Muscle of leg (tissue), 11 donors: Measurements from ENCODE around the gene UBXN4. TPM values are rescaled to one million over a fixed set of nuclear protein-coding genes. Genes with fewer than 3 reads are reported as not detected.
"Not testable (repeated sequence)": the region's sequence is repeated elsewhere in the genome, so short reads cannot be mapped to it uniquely, and the experiment has no call there.

Experiments
- DNase-seq: peaks from one replicate; pipeline ENCODE4 v3.0.0; 2013
- H3K27ac ChIP-seq: one replicate; pipeline ENCODE4 v1.5.1; 2013; ENCODE audit warnings: mild to moderate bottlenecking, low read length, control low read depth
- H3K27me3 ChIP-seq: one replicate; pipeline ENCODE4 v1.6.1; 2013; ENCODE audit warnings: low read length; ENCODE audit not compliant: control insufficient read depth, insufficient read depth
- H3K36me3 ChIP-seq: one replicate; pipeline ENCODE4 v1.6.1; 2013; ENCODE audit warnings: low read length; ENCODE audit not compliant: control insufficient read depth, insufficient read depth
- H3K4me1 ChIP-seq: one replicate; pipeline ENCODE4 v1.6.1; 2013; ENCODE audit warnings: low read length; ENCODE audit not compliant: control insufficient read depth, insufficient read depth
- H3K4me3 ChIP-seq: one replicate; pipeline ENCODE4 v1.5.1; 2013; ENCODE audit warnings: low read length, control low read depth
- H3K9me3 ChIP-seq: replicated peaks from 2 replicates; pipeline ENCODE4 v1.6.1; 2013; ENCODE audit warnings: low read depth, low read length; ENCODE audit not compliant: control insufficient read depth
- WGBS: methylation state at CpG from one replicate; pipeline ENCODE4 v1.1.5; 2013; ENCODE audit warnings: missing lambda C conversion rate; ENCODE audit not compliant: insufficient coverage; 5-methylcytosine and 5-hydroxymethylcytosine counted together
- polyA plus RNA-seq, 8 donors: library from polyadenylated mRNA; unstranded; fragments of 120-200 nt; gene quantifications; one replicate each; pipeline versions ENCODE4 v1.2.1 to v1.2.3, GENCODE V29; 2013; ENCODE audit warnings: inconsistent platforms in 1 of 8, low replicate concordance in 1 of 8; ENCODE audit not compliant: insufficient read length in 8 of 8, insufficient read depth in 1 of 8
- total RNA-seq: library from RNA; stranded (reverse); fragments of 120-200 nt; gene quantifications from one replicate; pipeline ENCODE4 v1.2.4, GENCODE V29; 2013

UBXN4 gene
- total and polyA plus RNA-seq, 9 donors, result 41.8 to 81.8 (median 67.0) TPM

- 86% methylated on average over 3 of the region's 5 CpGs for WGBS
- Histone ChIP-seq H3K9me3 (no peaks in the 10 kb centered on the region), H3K27ac (no peak overlapping the region), H3K36me3 (peaks cover 25% of the 10 kb centered on the region), H3K4me3 (no peak overlapping the region), H3K4me1 (no peaks in the 10 kb centered on the region), H3K27me3 (no peaks in the 10 kb centered on the region)
- no peak for DNase-seq
Observed at GRCh38 chr2:135786823-135787222, 45.2 kb downstream of the UBXN4 start.

GRCh38 chr2:135790423-135790822, 48.8 kb downstream of the UBXN4 start:
- Histone ChIP-seq H3K27ac (no peak overlapping the region), H3K27me3 (no peaks in the 10 kb centered on the region), H3K36me3 (peaks cover 9% of the 10 kb centered on the region), H3K9me3 (no peaks in the 10 kb centered on the region), H3K4me3 (no peak overlapping the region), H3K4me1 (no peaks in the 10 kb centered on the region)
- no peak for DNase-seq
- WGBS, result 96% methylated on average over 7 of the region's 10 CpGs

DNA sequence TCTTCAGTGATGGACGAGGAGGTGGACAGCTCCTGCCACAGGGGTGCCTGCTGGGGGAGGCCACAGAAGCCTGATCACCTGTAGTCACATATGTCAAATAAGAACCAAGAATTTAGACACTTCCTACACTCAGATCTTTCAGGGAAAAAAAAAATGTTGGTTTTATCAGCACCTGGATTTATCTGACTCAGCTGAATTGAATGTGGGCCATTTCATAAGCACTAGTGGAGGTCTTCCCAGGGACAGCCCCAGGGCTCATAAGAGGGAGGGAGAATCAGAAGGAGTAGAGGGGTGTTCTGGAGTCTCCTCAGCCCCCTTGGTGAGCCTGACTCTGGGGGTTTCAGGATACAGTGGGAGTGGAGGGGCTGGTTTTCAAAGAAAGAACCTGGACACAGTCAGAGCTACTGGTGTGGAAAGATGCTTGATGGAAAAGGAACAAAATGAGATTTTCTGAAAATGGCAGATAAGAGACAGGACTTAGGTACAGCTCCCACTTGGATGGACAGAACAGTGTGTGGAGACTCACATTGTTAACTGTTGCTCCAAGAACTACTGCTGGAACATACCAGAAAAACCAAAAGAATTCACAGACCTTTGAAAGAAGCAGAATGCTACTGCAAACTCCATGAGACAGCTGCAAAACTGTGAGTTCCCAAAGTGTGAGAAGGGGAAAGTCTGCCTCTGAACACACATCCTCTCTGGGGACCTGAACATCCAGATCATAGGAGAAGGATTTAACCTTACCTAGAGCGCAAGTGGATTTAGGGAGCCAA, 49.9 kb downstream of the UBXN4 start:
- no peaks in the 10 kb centered on the region for H3K9me3 ChIP-seq
- WGBS, result 80% methylated on average over 1 of the region's 2 CpGs
- H3K4me3 ChIP-seq, result no peak overlapping the region
- peaks cover 7% of the 10 kb centered on the region for H3K36me3 ChIP-seq
- no peak overlapping the region for H3K27ac ChIP-seq
- no peak for DNase-seq
- H3K4me1 ChIP-seq, result no peaks in the 10 kb centered on the region
- H3K27me3 ChIP-seq, result no peaks in the 10 kb centered on the region

GRCh38 chr2:135792401-135793150, 50.9 kb downstream of the UBXN4 start:
- 92% methylated on average over 2 of the region's 7 CpGs for WGBS
- no peak for DNase-seq
- Histone ChIP-seq H3K36me3 (peaks cover under 1% of the 10 kb centered on the region), H3K4me3 (no peak overlapping the region), H3K27ac (no peak overlapping the region), H3K4me1 (no peaks in the 10 kb centered on the region), H3K9me3 (no peaks in the 10 kb centered on the region), H3K27me3 (no peaks in the 10 kb centered on the region)

- H3K4me3 ChIP-seq, H3K9me3 ChIP-seq: not testable (repeated sequence)
- no CpG with 5 or more reads among the region's 4 CpGs for WGBS
Observed at GRCh38 chr2:135795641-135796040, 54.0 kb downstream of the UBXN4 start.

GRCh38 chr2:135796606-135797005, 55.0 kb downstream of the UBXN4 start:
- no peak for DNase-seq
- H3K36me3 ChIP-seq, result no peaks in the 10 kb centered on the region
- H3K27me3 ChIP-seq, result no peaks in the 10 kb centered on the region
- H3K9me3 ChIP-seq, result peaks cover 14% of the 10 kb centered on the region
- no peaks in the 10 kb centered on the region for H3K4me1 ChIP-seq
- no peak overlapping the region for H3K4me3 ChIP-seq
- H3K27ac ChIP-seq, result no peak overlapping the region
- 82% methylated on average over 4 of the region's 8 CpGs for WGBS

More at GRCh38 chr2:135795641-135796040, 54.0 kb downstream of the UBXN4 start:
- not testable (repeated sequence) for H3K27ac ChIP-seq, DNase-seq, H3K36me3 ChIP-seq, H3K4me1 ChIP-seq, H3K27me3 ChIP-seq

GRCh38 chr2:135797497-135798274, 56.0 kb downstream of the UBXN4 start:
- no peaks in the 10 kb centered on the region for H3K27me3 ChIP-seq
- WGBS, result 75% methylated on average over 4 of the region's 22 CpGs
- no peaks in the 10 kb centered on the region for H3K4me1 ChIP-seq
- H3K27ac ChIP-seq, result no peak overlapping the region
- H3K9me3 ChIP-seq, result peaks cover 14% of the 10 kb centered on the region
- no peak overlapping the region for H3K4me3 ChIP-seq
- H3K36me3 ChIP-seq, result no peaks in the 10 kb centered on the region
- DNase-seq, result peak; percentile 57

GRCh38 chr2:135798275-135798705, 56.6 kb downstream of the UBXN4 start:
- Histone ChIP-seq H3K27me3 (no peaks in the 10 kb centered on the region), H3K4me1 (no peaks in the 10 kb centered on the region), H3K9me3 (peaks cover 14% of the 10 kb centered on the region), H3K4me3 (no peak overlapping the region), H3K36me3 (no peaks in the 10 kb centered on the region), H3K27ac (no peak overlapping the region)
- 50% methylated on average over 1 of the region's 5 CpGs for whole genome bisulfite sequencing
- DNase-seq, result no peak

GRCh38 chr2:135798762-135799161, 57.1 kb downstream of the UBXN4 start:
- DNase-seq, result no peak
- 100% methylated on average over 1 of the region's 4 CpGs for WGBS
- H3K27ac ChIP-seq, result no peak overlapping the region

GRCh38 chr2:135799738-135800137, 58.1 kb downstream of the UBXN4 start:
- peaks cover 14% of the 10 kb centered on the region for H3K9me3 ChIP-seq
- no peak overlapping the region for H3K4me3 ChIP-seq
- H3K27ac ChIP-seq, result no peak overlapping the region
- DNase-seq, result no peak
- WGBS, result no CpG with 5 or more reads among the region's 2 CpGs
- no peaks in the 10 kb centered on the region for H3K36me3 ChIP-seq
- no peaks in the 10 kb centered on the region for H3K27me3 ChIP-seq
- no peaks in the 10 kb centered on the region for H3K4me1 ChIP-seq

More at GRCh38 chr2:135798762-135799161, 57.1 kb downstream of the UBXN4 start:
- H3K4me3 ChIP-seq, result no peak overlapping the region
- peaks cover 14% of the 10 kb centered on the region for H3K9me3 ChIP-seq
- H3K36me3 ChIP-seq, result no peaks in the 10 kb centered on the region
- no peaks in the 10 kb centered on the region for H3K27me3 ChIP-seq
- no peaks in the 10 kb centered on the region for H3K4me1 ChIP-seq
